ENCODE data around the gene NELFCD. TPM values are rescaled to one million over a fixed set of nuclear protein-coding genes. Genes with fewer than 3 reads are reported as not detected.

The NELFCD gene
- total RNA-seq, 1 donor from 2014 or later: 70.4 TPM

- no peaks in the 10 kb centered on the region for H4K20me1 ChIP-seq (ENCODE audit: insufficient read depth, low read length)
- H3K36me3 Mint-ChIP-seq (ENCODE audit: low read depth, unreplicated experiment): no peaks in the 10 kb centered on the region
- no peak for TF ChIP-seq CTCF (IDR thresholded peaks at IDR 0.05; ENCODE audit: insufficient read depth, low read depth, low read length)
- TF ChIP-seq EZH2 (IDR thresholded peaks at IDR 0.05; ENCODE audit: insufficient read depth, low read length): no peak
- no peak overlapping the region for H2AFZ ChIP-seq (ENCODE audit: low read depth, low read length)
- no peaks in the 10 kb centered on the region for H3K4me1 Mint-ChIP-seq (ENCODE audit: low read depth, unreplicated experiment)
- no peak overlapping the region for H3K27ac ChIP-seq (ENCODE audit: low read depth, low read length)
- no peak overlapping the region for H3K27ac Mint-ChIP-seq (ENCODE audit: unreplicated experiment)
- no peak overlapping the region for H3K4me3 ChIP-seq (ENCODE audit: insufficient read depth, low read depth, low read length)
- no peak for DNase-seq (ENCODE audit: low read depth)
- no peak for FAIRE-seq
- no peaks in the 10 kb centered on the region for H3K79me2 ChIP-seq (ENCODE audit: insufficient read depth, low read length)
- H3K4me2 ChIP-seq (ENCODE audit: low read length): no peak overlapping the region
- H3K4me3 Mint-ChIP-seq (ENCODE audit: unreplicated experiment): no peak overlapping the region
- H3K9me3 ChIP-seq (ENCODE audit: insufficient read depth, low read depth, low read length): no peaks in the 10 kb centered on the region
- no peaks in the 10 kb centered on the region for H3K27me3 ChIP-seq (ENCODE audit: insufficient read depth, low read length)
- H3K4me1 ChIP-seq (ENCODE audit: insufficient read depth, low read length): no peaks in the 10 kb centered on the region
- peaks cover 15% of the 10 kb centered on the region for H3K9me3 Mint-ChIP-seq (ENCODE audit: unreplicated experiment)
- peaks cover 4% of the 10 kb centered on the region for H3K27me3 Mint-ChIP-seq (ENCODE audit: low read depth, unreplicated experiment)
- H3K9ac ChIP-seq (ENCODE audit: low read length): no peak overlapping the region
- H3K36me3 ChIP-seq (ENCODE audit: insufficient read depth, low read length): no peaks in the 10 kb centered on the region
Measured at GRCh38 chr20:58969439-58969838, 11.6 kb upstream of the NELFCD start.

GRCh38 chr20:58970146-58970545 lies 10.9 kb upstream of the NELFCD start:
- DNase-seq (ENCODE audit: low read depth) (no peak), FAIRE-seq (no peak)
- no peak for TF ChIP-seq EZH2 (IDR thresholded peaks at IDR 0.05; ENCODE audit: insufficient read depth, low read length)
- TF ChIP-seq CTCF (IDR thresholded peaks at IDR 0.05; ENCODE audit: insufficient read depth, low read depth, low read length): no peak
- no peak overlapping the region for H3K4me3 Mint-ChIP-seq (ENCODE audit: unreplicated experiment)
- H3K9me3 Mint-ChIP-seq (ENCODE audit: unreplicated experiment): peaks cover 14% of the 10 kb centered on the region
- H3K27me3 Mint-ChIP-seq (ENCODE audit: low read depth, unreplicated experiment): no peaks in the 10 kb centered on the region
- Histone ChIP-seq H3K79me2 (ENCODE audit: insufficient read depth, low read length) (no peaks in the 10 kb centered on the region), H3K36me3 (ENCODE audit: insufficient read depth, low read length) (no peaks in the 10 kb centered on the region), H3K9me3 (ENCODE audit: insufficient read depth, low read depth, low read length) (no peaks in the 10 kb centered on the region), H2AFZ (ENCODE audit: low read depth, low read length) (no peak overlapping the region), H3K4me2 (ENCODE audit: low read length) (no peak overlapping the region), H3K27ac (ENCODE audit: low read depth, low read length) (no peak overlapping the region), H3K9ac (ENCODE audit: low read length) (no peak overlapping the region), H3K4me1 (ENCODE audit: insufficient read depth, low read length) (no peaks in the 10 kb centered on the region), H3K27me3 (ENCODE audit: insufficient read depth, low read length) (no peaks in the 10 kb centered on the region), H3K4me3 (ENCODE audit: insufficient read depth, low read depth, low read length) (no peak overlapping the region), H4K20me1 (ENCODE audit: insufficient read depth, low read length) (no peaks in the 10 kb centered on the region)
- no peaks in the 10 kb centered on the region for H3K4me1 Mint-ChIP-seq (ENCODE audit: low read depth, unreplicated experiment)
- H3K27ac Mint-ChIP-seq (ENCODE audit: unreplicated experiment): no peak overlapping the region
- no peaks in the 10 kb centered on the region for H3K36me3 Mint-ChIP-seq (ENCODE audit: low read depth, unreplicated experiment)

- no peak overlapping the region for H2AFZ ChIP-seq (ENCODE audit: low read depth, low read length)
- no peak overlapping the region for H3K27ac ChIP-seq (ENCODE audit: low read depth, low read length)
- FAIRE-seq: no peak
- H4K20me1 ChIP-seq (ENCODE audit: insufficient read depth, low read length): no peaks in the 10 kb centered on the region
- DNase-seq (ENCODE audit: low read depth): no peak
- no peaks in the 10 kb centered on the region for H3K79me2 ChIP-seq (ENCODE audit: insufficient read depth, low read length)
- H3K4me1 ChIP-seq (ENCODE audit: insufficient read depth, low read length): no peaks in the 10 kb centered on the region
- TF ChIP-seq EZH2 (IDR thresholded peaks at IDR 0.05; ENCODE audit: insufficient read depth, low read length) (no peak), CTCF (IDR thresholded peaks at IDR 0.05; ENCODE audit: insufficient read depth, low read depth, low read length) (no peak)
- Mint-ChIP-seq H3K9me3 (ENCODE audit: unreplicated experiment) (peaks cover 20% of the 10 kb centered on the region), H3K4me3 (ENCODE audit: unreplicated experiment) (no peak overlapping the region), H3K4me1 (ENCODE audit: low read depth, unreplicated experiment) (no peaks in the 10 kb centered on the region), H3K27ac (ENCODE audit: unreplicated experiment) (no peak overlapping the region), H3K36me3 (ENCODE audit: low read depth, unreplicated experiment) (peaks cover 2% of the 10 kb centered on the region), H3K27me3 (ENCODE audit: low read depth, unreplicated experiment) (no peaks in the 10 kb centered on the region)
- no peaks in the 10 kb centered on the region for H3K9me3 ChIP-seq (ENCODE audit: insufficient read depth, low read depth, low read length)
- no peaks in the 10 kb centered on the region for H3K36me3 ChIP-seq (ENCODE audit: insufficient read depth, low read length)
- H3K4me2 ChIP-seq (ENCODE audit: low read length): no peak overlapping the region
- no peak overlapping the region for H3K4me3 ChIP-seq (ENCODE audit: insufficient read depth, low read depth, low read length)
- no peaks in the 10 kb centered on the region for H3K27me3 ChIP-seq (ENCODE audit: insufficient read depth, low read length)
- no peak overlapping the region for H3K9ac ChIP-seq (ENCODE audit: low read length)
Measured at GRCh38 chr20:58971429-58971828, 9.6 kb upstream of the NELFCD start.

Measured in astrocyte (in vitro differentiated cells and primary cell).